KOPT-K1 (cell line): ENCODE results near the gene WDR86.

Experiments
- H3K27ac ChIP-seq: fragments of 200-600 bp; sonication (generic); 2 replicates; pipeline ENCODE4 v1.5.1; 2016; ENCODE audit warnings: antibody characterized with exemption, mild to moderate bottlenecking, low read depth, low read length; ENCODE audit not compliant: poor library complexity, severe bottlenecking
- H3K36me3 ChIP-seq: fragments of 200-600 bp; sonication (generic); 2 replicates; pipeline ENCODE4 v1.5.1; 2017; ENCODE audit warnings: antibody characterized with exemption, mild to moderate bottlenecking, low read length, moderate library complexity; ENCODE audit not compliant: insufficient read depth
- H3K9me3 ChIP-seq: fragments of 200-600 bp; sonication (generic); 2 replicates; pipeline ENCODE4 v1.5.1; 2017; ENCODE audit warnings: antibody characterized with exemption, low read length, mild to moderate bottlenecking; ENCODE audit not compliant: insufficient read depth, poor library complexity, severe bottlenecking

The WDR86 gene

GRCh38 chr7:151447312-151447711 lies 37.5 kb upstream of the WDR86 start:
- no peaks in the 10 kb centered on the region for H3K36me3 ChIP-seq
- H3K9me3 ChIP-seq, result no peaks in the 10 kb centered on the region
- H3K27ac ChIP-seq, result no peak overlapping the region

GRCh38 chr7:151446412-151446811 lies 36.6 kb upstream of the WDR86 start:
- H3K27ac ChIP-seq, result no peak overlapping the region
- no peaks in the 10 kb centered on the region for H3K36me3 ChIP-seq
- H3K9me3 ChIP-seq, result no peaks in the 10 kb centered on the region

DNA sequence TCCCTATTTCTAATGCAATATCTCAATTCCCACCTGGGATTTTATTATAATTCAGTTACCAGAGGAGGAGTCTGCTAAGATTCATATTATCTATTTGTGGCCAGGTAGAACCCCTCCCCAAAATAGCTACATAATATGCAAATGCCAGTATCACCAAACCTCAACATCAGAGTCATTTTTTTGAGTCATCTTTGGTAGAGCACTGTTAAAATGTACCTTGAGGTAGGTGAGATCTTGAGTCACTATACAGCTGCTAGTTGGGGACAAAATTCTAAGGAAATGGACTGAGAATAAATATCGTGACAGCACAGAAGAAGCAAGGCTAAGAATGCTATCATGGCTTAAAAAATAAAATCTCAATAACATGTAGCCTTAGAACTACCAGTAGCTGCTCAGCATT lies 34.8 kb upstream of the WDR86 start:
- H3K9me3 ChIP-seq, result no peaks in the 10 kb centered on the region
- H3K36me3 ChIP-seq, result no peaks in the 10 kb centered on the region
- H3K27ac ChIP-seq, result no peak overlapping the region

- Histone ChIP-seq H3K9me3 (no peaks in the 10 kb centered on the region), H3K36me3 (no peaks in the 10 kb centered on the region), H3K27ac (peak overlapping the region; percentile 19)
Observed at GRCh38 chr7:151442776-151443496, 33.1 kb upstream of the WDR86 start.

DNA sequence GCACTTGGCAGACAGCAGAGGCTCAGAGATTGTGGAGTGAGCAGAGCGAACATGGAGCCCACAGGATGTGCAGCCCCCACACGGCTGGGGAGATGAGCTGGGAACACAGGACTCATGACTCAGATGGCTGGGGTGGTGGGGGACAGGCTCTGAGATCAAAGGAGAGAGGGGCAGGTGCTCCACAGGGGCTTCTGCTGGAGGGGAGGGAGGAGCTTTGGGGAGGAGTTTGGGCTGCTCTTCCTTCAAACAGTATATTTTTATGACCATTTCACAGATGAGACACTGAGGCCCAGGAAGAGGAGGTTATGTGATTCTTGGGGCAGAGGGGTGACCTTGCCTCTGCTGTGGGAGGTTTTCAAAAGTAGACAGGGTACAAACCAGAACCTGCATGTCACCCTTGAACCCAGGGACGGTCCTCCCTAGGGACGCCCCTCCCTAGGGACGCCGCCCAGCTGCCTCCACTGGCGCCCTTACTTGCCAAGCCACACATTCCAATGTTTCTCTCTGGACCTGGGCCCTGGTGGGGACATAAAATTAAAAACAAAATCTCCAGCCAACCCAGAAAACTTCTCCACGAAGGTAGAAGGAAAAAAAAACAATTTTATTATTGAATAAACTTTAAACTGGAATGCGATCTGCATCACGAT lies 31.1 kb upstream of the WDR86 start:
- Histone ChIP-seq H3K27ac (peak overlapping the region; percentile 93), H3K9me3 (no peaks in the 10 kb centered on the region), H3K36me3 (no peaks in the 10 kb centered on the region)

GRCh38 chr7:151439855-151440798 lies 30.3 kb upstream of the WDR86 start, which contains the start of gene CRYGN:
TSS of gene CRYGN (minus strand) at chr7:151440141. CDS start at chr7:151439917, 224 bp downstream.
- no peaks in the 10 kb centered on the region for H3K36me3 ChIP-seq
- no peaks in the 10 kb centered on the region for H3K9me3 ChIP-seq
- H3K27ac ChIP-seq, result peak within 1 kb of the TSS; percentile 93

GRCh38 chr7:151438864-151439601 lies 29.2 kb upstream of the WDR86 start:
- H3K27ac ChIP-seq, result peak overlapping the region; percentile 93
- H3K9me3 ChIP-seq, result no peaks in the 10 kb centered on the region

GRCh38 chr7:151437866-151438516 lies 28.2 kb upstream of the WDR86 start:
- Histone ChIP-seq H3K9me3 (no peaks in the 10 kb centered on the region), H3K27ac (no peak overlapping the region), H3K36me3 (no peaks in the 10 kb centered on the region)

More at GRCh38 chr7:151438864-151439601, 29.2 kb upstream of the WDR86 start:
- H3K36me3 ChIP-seq, result no peaks in the 10 kb centered on the region

GRCh38 chr7:151437159-151437553 lies 27.3 kb upstream of the WDR86 start:
- H3K36me3 ChIP-seq, result no peaks in the 10 kb centered on the region
- no peaks in the 10 kb centered on the region for H3K9me3 ChIP-seq
- no peak overlapping the region for H3K27ac ChIP-seq

GRCh38 chr7:151436446-151437158 lies 26.8 kb upstream of the WDR86 start:
- H3K27ac ChIP-seq, result no peak overlapping the region
- no peaks in the 10 kb centered on the region for H3K9me3 ChIP-seq
- no peaks in the 10 kb centered on the region for H3K36me3 ChIP-seq

GRCh38 chr7:151435971-151436370 lies 26.1 kb upstream of the WDR86 start:
- peak overlapping the region; percentile 2 for H3K27ac ChIP-seq
- no peaks in the 10 kb centered on the region for H3K9me3 ChIP-seq
- H3K36me3 ChIP-seq, result no peaks in the 10 kb centered on the region

DNA sequence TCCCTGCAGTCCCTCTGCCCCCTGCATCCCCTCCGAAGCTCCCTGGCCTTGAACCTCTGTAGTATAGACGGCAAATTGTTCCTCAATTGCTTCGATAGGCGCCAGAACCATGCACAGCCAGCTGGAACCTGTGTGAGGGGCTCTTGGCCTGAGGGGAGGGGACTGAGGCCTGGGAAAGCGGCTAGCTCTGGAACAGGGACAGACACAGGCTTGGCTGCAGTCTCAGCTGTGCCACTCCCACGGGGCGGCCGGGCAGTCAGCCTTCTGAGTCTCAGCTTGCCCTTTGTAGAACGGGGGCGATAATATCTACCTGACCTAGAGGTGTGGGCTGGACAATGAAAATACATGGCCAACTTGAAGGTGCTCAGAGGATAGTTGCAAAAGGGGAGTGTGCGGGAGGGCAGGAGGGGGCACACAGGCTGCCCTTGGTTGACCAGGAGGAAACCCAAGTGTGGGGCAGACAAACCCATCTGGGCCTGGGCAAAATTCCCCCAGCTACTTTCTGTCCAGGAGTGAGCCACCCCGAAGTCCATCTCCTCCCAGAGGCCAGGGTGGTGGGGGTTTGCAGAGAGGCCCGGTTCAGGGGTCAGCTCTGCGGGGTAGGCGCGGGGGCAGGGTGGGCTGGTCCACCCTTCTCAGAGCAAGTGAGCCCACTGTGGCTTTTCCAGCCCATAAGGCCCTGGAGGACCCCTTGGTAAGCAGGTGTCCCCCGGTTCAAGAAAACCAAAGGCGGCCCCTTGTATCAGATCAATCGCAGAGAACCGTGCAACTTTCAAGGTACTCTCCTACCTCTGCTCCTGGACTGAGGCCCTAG lies 25.5 kb upstream of the WDR86 start:
- H3K27ac ChIP-seq, result peak overlapping the region; percentile 2
- no peaks in the 10 kb centered on the region for H3K9me3 ChIP-seq
- no peaks in the 10 kb centered on the region for H3K36me3 ChIP-seq

- Histone ChIP-seq H3K27ac (no peak overlapping the region), H3K36me3 (no peaks in the 10 kb centered on the region), H3K9me3 (no peaks in the 10 kb centered on the region)
Observed at GRCh38 chr7:151434549-151434948, 24.7 kb upstream of the WDR86 start.
